HepG2 (cell line): ENCODE data around the gene SQSTM1. TPM values are rescaled to one million over a fixed set of nuclear protein-coding genes. Genes with fewer than 3 reads are reported as not detected.

Experiments used
- CENPX ChIP-seq: sonication (generic); formaldehyde crosslinking; IDR thresholded peaks from 2 replicates; pipeline ENCODE4 v1.9.0; 2021; ENCODE audit warnings: mild to moderate bottlenecking, missing genetic modification reagents, moderate library complexity
- HNF4A ChIP-seq: sonication (generic); formaldehyde crosslinking; IDR thresholded peaks from 2 replicates; pipeline ENCODE4 v1.4.0; 2020; ENCODE audit warnings: missing genetic modification reagents
- IRF1 ChIP-seq: sonication (generic); formaldehyde crosslinking; IDR thresholded peaks from 2 replicates; pipeline ENCODE4 v1.4.0; 2020; ENCODE audit warnings: low read depth, mild to moderate bottlenecking, missing genetic modification reagents
- IRX3 ChIP-seq: sonication (generic); formaldehyde crosslinking; IDR thresholded peaks from 2 replicates; pipeline ENCODE4 v1.8.1; 2023; ENCODE audit warnings: mild to moderate bottlenecking, low read depth, missing genetic modification reagents, borderline replicate concordance
- NRL ChIP-seq: sonication (generic); formaldehyde crosslinking; IDR thresholded peaks from 2 replicates; pipeline ENCODE4 v1.5.0; 2020; ENCODE audit warnings: missing genetic modification reagents, mild to moderate bottlenecking, moderate library complexity, borderline replicate concordance
- PHF20 ChIP-seq: sonication (generic); formaldehyde crosslinking; IDR thresholded peaks from 2 replicates; pipeline ENCODE4 v1.5.0; 2020; ENCODE audit warnings: mild to moderate bottlenecking, missing genetic modification reagents
- PHF8 ChIP-seq: sonication (generic); formaldehyde crosslinking; IDR thresholded peaks from 2 replicates; pipeline ENCODE4 v1.5.0; 2020; ENCODE audit warnings: missing genetic modification reagents
- RBM39 ChIP-seq: fragments of 200-400 bp; formaldehyde crosslinking; IDR thresholded peaks from one replicate; pipeline ENCODE4 v1.6.1; 2018; ENCODE audit warnings: antibody characterized with exemption, mild to moderate bottlenecking, low read depth, low read length; ENCODE audit not compliant: poor library complexity, severe bottlenecking
- SIN3A ChIP-seq: IDR thresholded peaks from 2 replicates; pipeline ENCODE4 v1.6.1; 2011; ENCODE audit warnings: low read depth, mild to moderate bottlenecking, control low read depth, low read length, borderline replicate concordance
- SNAI1 ChIP-seq: sonication (generic); formaldehyde crosslinking; IDR thresholded peaks from 2 replicates; pipeline ENCODE4 v1.5.0; 2020; ENCODE audit warnings: mild to moderate bottlenecking, missing genetic modification reagents, borderline replicate concordance
- STAT5B ChIP-seq: sonication (generic); formaldehyde crosslinking; IDR thresholded peaks from 2 replicates; pipeline ENCODE4 v1.4.0; 2020; ENCODE audit warnings: missing genetic modification reagents
- ZBTB40 ChIP-seq, 2 experiments: fragments of 450-650 bp in 1 of 2; sonication (generic) in 1 of 2; formaldehyde crosslinking in 1 of 2; IDR thresholded peaks; 2 replicates each; pipeline versions ENCODE4 v1.6.1 to v1.8.0; 2016 to 2022; ENCODE audit warnings: antibody characterized with exemption in 1 of 2, mild to moderate bottlenecking in 1 of 2, missing genetic modification reagents in 1 of 2
- ZNF101 ChIP-seq: sonication (generic); formaldehyde crosslinking; IDR thresholded peaks from 2 replicates; pipeline ENCODE4 v1.4.0; 2020; ENCODE audit warnings: mild to moderate bottlenecking, low read depth, missing genetic modification reagents, borderline replicate concordance
- ZNF20 ChIP-seq: sonication (generic); formaldehyde crosslinking; IDR thresholded peaks from 2 replicates; pipeline ENCODE4 v1.4.0; 2020; ENCODE audit warnings: mild to moderate bottlenecking, moderate library complexity, missing genetic modification reagents
- ZNF205 ChIP-seq: IDR thresholded peaks from 2 replicates; pipeline ENCODE4 v1.6.1; 2018; ENCODE audit warnings: missing biosample characterization, missing genetic modification reagents
- ZNF274 ChIP-seq: sonication (generic); formaldehyde crosslinking; IDR thresholded peaks from 2 replicates; pipeline ENCODE4 v1.5.1; 2020; ENCODE audit warnings: mild to moderate bottlenecking, missing genetic modification reagents
- ZNF556 ChIP-seq: sonication (generic); formaldehyde crosslinking; IDR thresholded peaks from 2 replicates; pipeline ENCODE4 v1.4.0; 2020; ENCODE audit warnings: mild to moderate bottlenecking, missing genetic modification reagents, borderline replicate concordance
- ZNF724P ChIP-seq: sonication (generic); formaldehyde crosslinking; IDR thresholded peaks from 2 replicates; pipeline ENCODE4 v1.8.0; 2022; ENCODE audit warnings: missing genetic modification reagents, borderline replicate concordance
- ZNF773 ChIP-seq: sonication (generic); formaldehyde crosslinking; IDR thresholded peaks from 2 replicates; pipeline ENCODE4 v1.4.0; 2020; ENCODE audit warnings: missing genetic modification reagents, borderline replicate concordance
- polyA plus RNA-seq, 8 experiments: library from polyadenylated mRNA; depleted of rRNA in 3 of 8; stranded (reverse) in 7 of 8; unstranded in 1 of 8; fragments of >200 nt; fragmentation: Illumina TruSeq in 4 of 8; extraction: Trizol in 4 of 8; gene quantifications; 2 replicates each; pipeline versions ENCODE4 v1.2.1 to v1.2.3, GENCODE V29; 2011 to 2016; ENCODE audit warnings: low read depth in 4 of 8, missing spikeins in 1 of 8, mixed read lengths in 1 of 8; ENCODE audit not compliant: insufficient read depth in 1 of 8
- total RNA-seq, 5 experiments: library from RNA; depleted of rRNA; stranded (reverse); fragments of >200 nt; fragmentation: Illumina TruSeq; extraction: Trizol; gene quantifications; 2 replicates each; pipeline ENCODE4 v1.2.3, GENCODE V29; 2016; ENCODE audit warnings: low read depth in 1 of 5

The SQSTM1 gene
- total and polyA plus RNA-seq, 2 of the 13 experiments (the other 11 are each of a cell fraction or from before 2014, with no cell fraction given): 90.9 to 160 TPM

GRCh38 chr5:179805529-179806249 lies 15.0 kb upstream of the SQSTM1 start (continued):
- TF ChIP-seq ZBTB40 (IDR thresholded peaks at IDR 0.05) (no peak), ZBTB40 (CRISPR knock-in tag; IDR thresholded peaks at IDR 0.05) (no peak), IRF1 (CRISPR knock-in tag) (0 out of 2 replicates have a peak, but pooled peaks have one; percentile 35), ZNF724P (CRISPR knock-in tag) (peak; percentile 78; the same call in 1 of the 2 replicates), NRL (CRISPR knock-in tag) (no peak), SNAI1 (CRISPR knock-in tag) (no peak), ZNF556 (CRISPR knock-in tag) (no peak), ZNF773 (CRISPR knock-in tag) (0 out of 2 replicates have a peak, but pooled peaks have one; percentile 44), ZNF101 (CRISPR knock-in tag) (0 out of 2 replicates have a peak, but pooled peaks have one; percentile 58), PHF20 (CRISPR knock-in tag) (no peak), RBM39 (no peak), STAT5B (CRISPR knock-in tag) (no peak), SIN3A (peak; percentile 50; the same call in 1 of the 2 replicates), CENPX (CRISPR knock-in tag) (no peak), ZNF205 (CRISPR knock-in tag) (no peak), PHF8 (CRISPR knock-in tag) (peak; percentile 60), ZNF274 (CRISPR knock-in tag) (peak; percentile 71; the same call in 1 of the 2 replicates), ZNF20 (CRISPR knock-in tag) (no peak), HNF4A (CRISPR knock-in tag) (no peak), IRX3 (CRISPR knock-in tag) (peak; percentile 57; the same call in 1 of the 2 replicates)
